Bronchial epithelial cell (primary cell): ENCODE results near the gene MACROD1. TPM values are rescaled to one million over a fixed set of nuclear protein-coding genes. Genes with fewer than 3 reads are reported as not detected.

Experiments used
- DNase-seq: peaks from one replicate; pipeline ENCODE4 v3.0.0-alpha.2; 2010; ENCODE audit warnings: low read depth
- FAIRE-seq: peaks from 2 replicates; lab custom pipeline; 2011; peaks lifted over from hg19 to GRCh38; lab: Jason Lieb, UNC
- H3K27me3 ChIP-seq: 2 replicates; pipeline ENCODE4 v1.5.1; 2011; ENCODE audit warnings: low read length; ENCODE audit not compliant: control insufficient read depth, insufficient read depth
- H3K36me3 ChIP-seq: 2 replicates; pipeline ENCODE4 v1.5.1; 2011; ENCODE audit warnings: low read length; ENCODE audit not compliant: control insufficient read depth, insufficient read depth
- H3K4me3 ChIP-seq: 2 replicates; pipeline ENCODE4 v1.5.1; 2011; ENCODE audit warnings: mild to moderate bottlenecking, low read depth, low read length, control low read depth
- CTCF ChIP-seq: IDR thresholded peaks from 2 replicates; pipeline ENCODE4 v1.5.1; 2011; ENCODE audit warnings: mild to moderate bottlenecking, moderate library complexity, low read length, control low read depth, inconsistent platforms; ENCODE audit not compliant: insufficient read depth, severe bottlenecking
- total RNA-seq: library from RNA; depleted of rRNA; stranded (reverse); fragments of >200 nt; gene quantifications from 2 replicates; pipeline ENCODE4 v1.2.1, GENCODE V29; 2014

The MACROD1 gene
- total RNA-seq, 1 donor from 2014 or later: 17.9 TPM

GRCh38 chr11:64110465-64111375, 55.2 kb downstream of the MACROD1 start:
- no peak for TF ChIP-seq CTCF
- FAIRE-seq (no peak), DNase-seq (no peak)
- Histone ChIP-seq H3K36me3 (no peaks in the 10 kb centered on the region), H3K4me3 (no peak overlapping the region), H3K27me3 (no peaks in the 10 kb centered on the region)

DNA sequence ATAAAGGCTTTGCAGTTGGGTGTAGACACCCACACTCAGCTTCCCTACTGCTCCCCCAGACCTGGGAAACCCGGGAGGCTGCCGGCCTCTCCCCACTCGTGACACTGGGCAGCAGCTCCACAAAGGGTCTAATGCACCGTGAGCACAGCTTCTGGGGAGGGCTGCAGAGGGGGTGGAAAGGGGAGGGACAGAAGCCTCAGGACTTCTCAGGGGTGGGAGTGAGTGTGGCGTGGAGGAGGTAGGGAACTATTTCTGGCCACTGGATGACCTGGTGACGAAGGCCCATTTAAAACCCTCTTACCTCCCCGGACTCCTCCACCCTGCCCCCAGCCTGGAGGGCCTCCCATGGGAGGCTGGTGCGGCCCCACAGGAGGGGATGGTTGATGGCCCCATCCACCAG, 56.6 kb downstream of the MACROD1 start:
- Histone ChIP-seq H3K36me3 (no peaks in the 10 kb centered on the region), H3K4me3 (no peak overlapping the region), H3K27me3 (no peaks in the 10 kb centered on the region)
- FAIRE-seq (no peak), DNase-seq (no peak)
- no peak for TF ChIP-seq CTCF

- DNase-seq: no peak
- peaks cover 3% of the 10 kb centered on the region for H3K27me3 ChIP-seq
- TF ChIP-seq CTCF: no peak
- no peak overlapping the region for H3K4me3 ChIP-seq
- H3K36me3 ChIP-seq: no peaks in the 10 kb centered on the region
- FAIRE-seq: no peak
Measured at GRCh38 chr11:64107303-64107702, 58.6 kb downstream of the MACROD1 start.

DNA sequence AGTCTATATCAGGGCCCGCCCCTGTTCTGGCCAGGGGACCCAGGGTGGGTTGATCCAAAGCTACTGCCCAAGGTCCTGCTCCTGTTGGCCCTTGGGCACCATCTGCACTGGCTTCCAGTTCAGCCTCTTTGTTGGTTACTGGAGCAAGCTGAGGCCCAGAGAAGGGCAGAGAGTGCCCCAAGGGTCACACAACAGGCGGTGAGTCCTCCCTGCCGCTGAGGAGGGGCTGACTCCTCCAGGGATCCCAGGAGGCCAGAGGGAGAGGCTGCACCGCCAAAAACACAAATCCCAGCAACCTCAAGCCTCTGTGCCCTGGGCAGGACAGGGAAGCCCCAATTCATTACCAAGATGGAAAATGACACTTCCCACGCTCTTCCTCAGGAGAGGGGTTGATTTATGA, 61.3 kb downstream of the MACROD1 start:
- DNase-seq (no peak), FAIRE-seq (no peak)
- H3K4me3 ChIP-seq: no peak overlapping the region
- H3K27me3 ChIP-seq: peaks cover 6% of the 10 kb centered on the region
- no peaks in the 10 kb centered on the region for H3K36me3 ChIP-seq
- TF ChIP-seq CTCF: no peak

- no peak for TF ChIP-seq CTCF
Measured at GRCh38 chr11:64103277-64103985, 62.5 kb downstream of the MACROD1 start.

More at GRCh38 chr11:64103277-64103985, 62.5 kb downstream of the MACROD1 start:
- no peaks in the 10 kb centered on the region for H3K36me3 ChIP-seq
- no peak for FAIRE-seq
- H3K4me3 ChIP-seq: no peak overlapping the region
- H3K27me3 ChIP-seq: peaks cover 6% of the 10 kb centered on the region
- no peak for DNase-seq
